ENCODE data around the gene CACNA1E. TPM values are rescaled to one million over a fixed set of nuclear protein-coding genes. Genes with fewer than 3 reads are reported as not detected.
A peak's percentile ranks its signal among the peaks of the same experiment; 100 is the strongest.

CACNA1E gene
- total RNA-seq, 4 donors from 2014 or later = 0.47 to 0.83 TPM; not detected in 2

DNA sequence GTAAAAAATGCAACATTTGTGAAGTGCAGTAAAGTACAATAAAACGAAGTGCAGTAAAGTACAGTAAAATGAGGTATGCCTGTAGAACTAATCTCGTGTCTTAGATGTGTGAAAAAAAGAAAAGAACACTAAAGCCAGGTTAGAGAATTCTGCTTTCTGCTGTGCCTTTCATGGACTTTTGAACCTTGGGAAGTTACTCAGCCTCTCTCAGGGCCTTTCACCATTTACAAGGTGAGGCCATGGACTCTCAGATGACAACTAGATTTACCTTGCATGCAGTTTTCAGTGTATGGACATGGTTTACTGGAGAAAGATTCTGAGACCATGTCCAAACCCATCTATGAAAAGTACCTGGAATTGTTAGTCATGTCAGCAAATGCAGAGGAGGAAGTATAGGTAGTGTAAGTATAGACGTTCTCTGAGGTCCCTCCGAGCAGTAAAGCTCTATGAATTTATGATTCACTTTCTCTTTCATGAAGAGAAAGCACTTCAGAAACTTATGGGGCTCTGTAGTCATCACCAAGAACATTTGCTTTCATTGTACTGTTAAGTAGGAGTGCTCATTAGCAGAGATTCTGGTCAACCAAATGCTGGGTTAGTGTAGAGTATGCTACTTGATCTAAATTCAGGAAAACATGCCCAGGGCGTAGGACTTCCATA is 143.1 kb downstream of the CACNA1E start:
- no peaks in the 10 kb centered on the region for H3K36me3 ChIP-seq
- TF ChIP-seq, protein P1, sequence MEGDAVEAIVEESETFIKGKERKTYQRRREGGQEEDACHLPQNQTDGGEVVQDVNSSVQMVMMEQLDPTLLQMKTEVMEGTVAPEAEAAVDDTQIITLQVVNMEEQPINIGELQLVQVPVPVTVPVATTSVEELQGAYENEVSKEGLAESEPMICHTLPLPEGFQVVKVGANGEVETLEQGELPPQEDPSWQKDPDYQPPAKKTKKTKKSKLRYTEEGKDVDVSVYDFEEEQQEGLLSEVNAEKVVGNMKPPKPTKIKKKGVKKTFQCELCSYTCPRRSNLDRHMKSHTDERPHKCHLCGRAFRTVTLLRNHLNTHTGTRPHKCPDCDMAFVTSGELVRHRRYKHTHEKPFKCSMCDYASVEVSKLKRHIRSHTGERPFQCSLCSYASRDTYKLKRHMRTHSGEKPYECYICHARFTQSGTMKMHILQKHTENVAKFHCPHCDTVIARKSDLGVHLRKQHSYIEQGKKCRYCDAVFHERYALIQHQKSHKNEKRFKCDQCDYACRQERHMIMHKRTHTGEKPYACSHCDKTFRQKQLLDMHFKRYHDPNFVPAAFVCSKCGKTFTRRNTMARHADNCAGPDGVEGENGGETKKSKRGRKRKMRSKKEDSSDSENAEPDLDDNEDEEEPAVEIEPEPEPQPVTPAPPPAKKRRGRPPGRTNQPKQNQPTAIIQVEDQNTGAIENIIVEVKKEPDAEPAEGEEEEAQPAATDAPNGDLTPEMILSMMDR (IDR thresholded peaks at IDR 0.05) = no peak
- no peak for TF ChIP-seq POLR2A (IDR thresholded peaks at IDR 0.05)
- H3K9me3 ChIP-seq = no peaks in the 10 kb centered on the region
- no peaks in the 10 kb centered on the region for H3K4me1 ChIP-seq
- DNase-seq = no peak
- no peaks in the 10 kb centered on the region for H3K27me3 ChIP-seq
- no peak overlapping the region for H3K4me3 ChIP-seq
- no peak overlapping the region for H3K27ac ChIP-seq

DNA sequence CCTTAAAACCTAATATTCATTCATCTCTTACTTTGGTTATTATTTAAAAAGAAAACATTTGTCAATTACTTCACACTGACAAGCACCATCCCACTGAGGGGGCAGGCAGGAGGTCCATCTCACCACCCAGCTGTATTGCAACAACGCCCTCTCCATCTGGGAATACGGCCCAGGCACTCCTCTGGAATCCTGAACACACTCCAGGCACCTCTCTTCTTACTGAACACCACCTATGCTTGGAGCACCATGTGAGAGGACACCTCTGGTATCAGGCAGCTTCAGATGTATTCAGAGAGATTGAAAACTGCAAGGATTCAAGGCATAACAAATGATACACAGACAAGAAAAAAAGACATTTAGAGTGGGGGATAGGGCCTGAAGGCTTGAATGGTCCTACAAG is 147.1 kb downstream of the CACNA1E start:
- H3K27ac ChIP-seq = no peak overlapping the region
- no peak overlapping the region for H3K4me3 ChIP-seq
- no peaks in the 10 kb centered on the region for H3K36me3 ChIP-seq
- TF ChIP-seq, protein P1 (IDR thresholded peaks at IDR 0.05) = no peak
- no peak for TF ChIP-seq POLR2A (IDR thresholded peaks at IDR 0.05)
- no peaks in the 10 kb centered on the region for H3K27me3 ChIP-seq
- H3K9me3 ChIP-seq = no peaks in the 10 kb centered on the region
- no peak for DNase-seq
- H3K4me1 ChIP-seq = no peaks in the 10 kb centered on the region

DNA sequence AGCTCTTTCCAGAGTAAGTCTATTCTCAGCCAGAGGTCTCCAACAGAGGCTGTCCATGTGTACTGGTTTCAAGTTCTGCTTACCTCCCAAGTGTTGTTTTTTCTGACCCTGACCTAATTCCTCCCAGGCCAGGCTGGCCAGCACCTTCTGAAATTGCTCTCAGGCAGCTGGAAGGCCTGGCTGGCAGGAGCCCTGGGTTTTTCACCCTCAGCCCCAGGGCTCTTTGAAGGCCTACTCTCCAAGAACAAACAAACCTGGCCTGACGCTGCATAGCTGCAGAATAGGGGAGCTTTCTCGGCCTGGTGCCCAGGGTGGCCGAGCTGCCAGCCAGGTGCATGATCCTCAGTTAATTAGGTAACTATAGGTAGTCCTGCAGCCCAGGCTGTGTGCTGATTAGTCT is 147.5 kb downstream of the CACNA1E start:
- no peak overlapping the region for H3K4me3 ChIP-seq
- no peak for DNase-seq
- no peaks in the 10 kb centered on the region for H3K36me3 ChIP-seq
- no peaks in the 10 kb centered on the region for H3K4me1 ChIP-seq
- no peaks in the 10 kb centered on the region for H3K9me3 ChIP-seq
- H3K27ac ChIP-seq = no peak overlapping the region
- TF ChIP-seq POLR2A (IDR thresholded peaks at IDR 0.05) = no peak
- TF ChIP-seq, protein P1 (IDR thresholded peaks at IDR 0.05) = no peak
- no peaks in the 10 kb centered on the region for H3K27me3 ChIP-seq

DNA sequence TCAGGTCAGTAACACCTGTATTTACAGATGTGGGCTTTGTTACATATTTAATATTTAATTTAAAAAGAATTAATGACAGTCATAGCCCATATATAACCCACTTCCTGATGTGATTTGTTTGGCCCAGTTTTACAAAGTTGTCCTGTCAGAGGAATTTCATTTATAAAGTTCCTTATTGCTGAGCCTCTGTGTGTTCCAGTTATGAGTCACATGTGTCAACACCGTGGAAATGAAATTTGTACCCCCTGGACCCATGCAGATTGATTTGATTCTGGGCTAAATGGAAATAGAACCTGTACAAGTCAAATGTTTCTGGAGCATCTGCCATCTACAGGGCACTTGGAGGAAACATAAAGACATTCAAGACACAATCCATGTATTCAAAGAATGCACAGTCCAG is 149.2 kb downstream of the CACNA1E start:
- H3K36me3 ChIP-seq = no peaks in the 10 kb centered on the region
- no peak overlapping the region for H3K27ac ChIP-seq
- TF ChIP-seq POLR2A (IDR thresholded peaks at IDR 0.05) = no peak
- TF ChIP-seq, protein P1 (IDR thresholded peaks at IDR 0.05) = peak in 2 of 6 experiments; percentile 4 to 21
- H3K4me1 ChIP-seq = no peaks in the 10 kb centered on the region
- no peak overlapping the region for H3K4me3 ChIP-seq
- H3K27me3 ChIP-seq = no peaks in the 10 kb centered on the region
- no peaks in the 10 kb centered on the region for H3K9me3 ChIP-seq
- no peak for DNase-seq

DNA sequence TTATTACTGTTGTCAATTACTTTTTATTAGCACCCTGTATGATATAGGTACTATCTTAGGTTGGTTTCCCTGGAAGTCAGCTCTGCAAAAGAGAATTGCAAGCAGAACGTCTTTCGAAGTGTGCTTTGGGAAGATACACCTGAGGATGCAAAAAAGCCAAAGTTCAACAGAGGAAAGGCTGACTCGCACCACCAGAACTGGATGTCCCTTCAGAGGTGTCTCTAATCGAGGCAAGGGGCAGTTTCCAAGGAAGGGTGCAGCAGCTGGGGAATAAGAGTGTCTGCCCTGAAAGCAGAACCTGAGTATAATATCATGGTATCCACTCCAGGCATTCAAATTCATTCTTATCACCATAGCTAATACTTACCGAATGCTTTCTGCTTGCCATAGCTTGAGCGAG is 149.6 kb downstream of the CACNA1E start:
- TF ChIP-seq, protein P1 (IDR thresholded peaks at IDR 0.05) = no peak
- TF ChIP-seq POLR2A (IDR thresholded peaks at IDR 0.05) = no peak
- Histone ChIP-seq H3K27me3 (no peaks in the 10 kb centered on the region), H3K36me3 (no peaks in the 10 kb centered on the region), H3K4me3 (no peak overlapping the region), H3K9me3 (no peaks in the 10 kb centered on the region), H3K27ac (no peak overlapping the region), H3K4me1 (no peaks in the 10 kb centered on the region)
- no peak for DNase-seq

DNA sequence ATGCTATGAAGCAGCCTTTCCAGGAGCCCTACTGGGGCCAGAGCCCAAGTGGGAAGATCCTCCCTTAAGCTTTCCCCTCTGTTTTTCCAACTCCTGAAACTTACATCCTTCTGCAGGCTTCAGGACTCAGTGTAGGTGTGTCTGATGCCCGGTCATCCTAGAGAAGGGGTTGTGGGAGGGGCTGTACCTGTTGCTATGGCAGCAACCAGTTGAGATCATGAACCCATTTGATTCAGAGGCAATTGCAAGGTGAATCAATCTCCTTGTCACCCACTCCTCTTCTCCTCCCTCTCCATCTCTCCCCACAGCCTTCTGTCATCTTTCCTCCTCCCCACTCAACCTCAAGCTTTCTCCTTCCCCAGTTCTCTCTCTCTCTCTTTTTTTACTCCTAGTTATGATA is 151.8 kb downstream of the CACNA1E start:
- DNase-seq = no peak
- Histone ChIP-seq H3K27ac (no peak overlapping the region), H3K4me1 (no peaks in the 10 kb centered on the region), H3K4me3 (no peak overlapping the region), H3K36me3 (no peaks in the 10 kb centered on the region), H3K27me3 (no peaks in the 10 kb centered on the region), H3K9me3 (no peaks in the 10 kb centered on the region)
- TF ChIP-seq, protein P1 (IDR thresholded peaks at IDR 0.05) = no peak
- TF ChIP-seq POLR2A (IDR thresholded peaks at IDR 0.05) = no peak

Measured in Peyer's patch (tissue), 4 donors.